Muscle of back (tissue), 11 donors: ENCODE results near the gene DYNLT2. TPM values are rescaled to one million over a fixed set of nuclear protein-coding genes. Genes with fewer than 3 reads are reported as not detected.
"Not testable (repeated sequence)": the region's sequence is repeated elsewhere in the genome, so short reads cannot be mapped to it uniquely, and the experiment has no call there.

ENCODE experiments used
- DNase-seq, 3 donors: peaks; one replicate each; pipeline versions ENCODE4 v3.0.0 to v3.0.0-alpha.2; 2013
- polyA plus RNA-seq, 10 donors: library from polyadenylated mRNA; unstranded; fragments of 120-200 nt; gene quantifications; one replicate each; pipeline ENCODE4 v1.2.1, GENCODE V29; 2013; ENCODE audit not compliant: insufficient read length in 10 of 10

DYNLT2 gene
- polyA plus RNA-seq, 10 donors: 2.0 to 5.4 (median 2.9) TPM

GRCh38 chr6:169784821-169785340 is 33.5 kb upstream of the DYNLT2 start:
- DNase-seq: no peak

- DNase-seq: no peak
Measured at GRCh38 chr6:169783971-169784820, 32.8 kb upstream of the DYNLT2 start.

GRCh38 chr6:169783401-169783800 is 32.0 kb upstream of the DYNLT2 start:
- no peak for DNase-seq

GRCh38 chr6:169782966-169783365 is 31.6 kb upstream of the DYNLT2 start:
- no peak for DNase-seq

- no peak for DNase-seq
Measured at GRCh38 chr6:169780571-169781091, 29.3 kb upstream of the DYNLT2 start.

- DNase-seq: no peak
Measured at GRCh38 chr6:169779896-169780295, 28.5 kb upstream of the DYNLT2 start.

GRCh38 chr6:169779092-169779815 is 27.9 kb upstream of the DYNLT2 start:
- no peak for DNase-seq

GRCh38 chr6:169778646-169779045 is 27.3 kb upstream of the DYNLT2 start:
- DNase-seq: no peak

- no peak for DNase-seq
Measured at GRCh38 chr6:169777896-169778295, 26.5 kb upstream of the DYNLT2 start.

- no peak for DNase-seq
Measured at GRCh38 chr6:169776379-169776778, 25.0 kb upstream of the DYNLT2 start.

- no peak for DNase-seq
Measured at GRCh38 chr6:169775321-169775720, 23.9 kb upstream of the DYNLT2 start.

- no peak for DNase-seq
Measured at GRCh38 chr6:169774347-169774746, 23.0 kb upstream of the DYNLT2 start.

GRCh38 chr6:169766921-169767736 is 15.8 kb upstream of the DYNLT2 start:
- no peak for DNase-seq

- no peak for DNase-seq
Measured at GRCh38 chr6:169766232-169766631, 14.9 kb upstream of the DYNLT2 start.

- DNase-seq: not testable (repeated sequence)
Measured at GRCh38 chr6:169765789-169766188, 14.4 kb upstream of the DYNLT2 start.

- DNase-seq: no peak
Measured at GRCh38 chr6:169763881-169764280, 12.5 kb upstream of the DYNLT2 start.

GRCh38 chr6:169763308-169763707 is 11.9 kb upstream of the DYNLT2 start:
- DNase-seq: no peak

- DNase-seq: no peak
Measured at GRCh38 chr6:169755162-169755561, 3.8 kb upstream of the DYNLT2 start.

- no peak for DNase-seq
Measured at GRCh38 chr6:169752074-169752623, 777 bp upstream of the DYNLT2 start.

GRCh38 chr6:169746556-169746955 is 4.8 kb downstream of the DYNLT2 start:
- DNase-seq: no peak

- no peak for DNase-seq
Measured at GRCh38 chr6:169745405-169745804, 6.0 kb downstream of the DYNLT2 start.
